SK-N-SH (cell line): ENCODE data around the gene IL4. TPM values are rescaled to one million over a fixed set of nuclear protein-coding genes. Genes with fewer than 3 reads are reported as not detected.

ENCODE experiments used
- CTCF ChIA-PET: fragments of 300-600, 350-600 bp; formaldehyde crosslinking; extraction: SDS; loops from one replicate; lab custom pipeline; 2021; lab: Yijun Ruan, JAX
- POLR2A ChIA-PET: fragments of 350-600 bp; sonication (Branson Sonifier 250); formaldehyde crosslinking; extraction: SDS; loops from one replicate; lab custom pipeline; 2020; ENCODE audit warnings: antibody characterized with exemption, inconsistent platforms; lab: Yijun Ruan, JAX
- DNase-seq: peaks from one replicate; pipeline ENCODE4 v3.0.0; 2012
- H2AFZ ChIP-seq: fragments of 200-600 bp; sonication (generic); 2 replicates; pipeline ENCODE4 v1.8.1; 2016; ENCODE audit warnings: antibody characterized with exemption, mild to moderate bottlenecking, low read depth
- H3F3A ChIP-seq: fragments of 200-600 bp; sonication (generic); replicated peaks from 2 replicates; pipeline ENCODE3; 2016; ENCODE audit warnings: antibody characterized with exemption, mild to moderate bottlenecking; ENCODE audit not compliant: insufficient read depth
- H3K27ac ChIP-seq, 2 experiments: fragments of 200-500 bp in 1 of 2; fragments of 200-600 bp in 1 of 2; sonication (Bioruptor generic) in 1 of 2; sonication (generic), shearing (Covaris generic) in 1 of 2; 2 replicates each; pipeline versions ENCODE4 v1.5.1 to v1.6.1; 2014 to 2016; ENCODE audit warnings: low read depth in 2 of 2, inconsistent platforms in 1 of 2, low read length in 1 of 2, mild to moderate bottlenecking in 1 of 2, mixed read lengths in 1 of 2
- H3K27me3 ChIP-seq: fragments of 200-600 bp; sonication (generic), shearing (Covaris generic); 2 replicates; pipeline ENCODE4 v1.6.1; 2016; ENCODE audit warnings: mixed run types; ENCODE audit not compliant: insufficient read depth
- H3K36me3 ChIP-seq, 2 experiments: fragments of 200-500 bp in 1 of 2; fragments of 200-600 bp in 1 of 2; sonication (Bioruptor generic) in 1 of 2; sonication (generic) in 1 of 2; replicated peaks in 1 of 2; 2 replicates each; pipeline versions ENCODE3 to v1.5.1; 2014 to 2016; ENCODE audit warnings: low read length in 1 of 2, mild to moderate bottlenecking in 1 of 2; ENCODE audit not compliant: insufficient read depth in 2 of 2, control insufficient read depth in 1 of 2
- H3K4me1 ChIP-seq, 2 experiments: fragments of 200-500 bp in 1 of 2; fragments of 200-600 bp in 1 of 2; sonication (Bioruptor generic) in 1 of 2; sonication (generic), shearing (Covaris generic) in 1 of 2; 2 replicates each; pipeline versions ENCODE4 v1.5.1 to v1.6.1; 2014 to 2016; ENCODE audit warnings: low read depth in 1 of 2, low read length in 1 of 2, mixed run types in 1 of 2; ENCODE audit not compliant: insufficient read depth in 2 of 2, control insufficient read depth in 1 of 2
- H3K4me2 ChIP-seq: fragments of 200-600 bp; sonication (generic), shearing (Covaris generic); 2 replicates; pipeline ENCODE4 v1.6.1; 2017; ENCODE audit warnings: mixed run types
- H3K4me3 ChIP-seq, 2 experiments: fragments of 200-500 bp in 1 of 2; fragments of 200-600 bp in 1 of 2; sonication (Bioruptor generic) in 1 of 2; sonication (generic), shearing (Covaris generic) in 1 of 2; 2 replicates each; pipeline versions ENCODE4 v1.5.1 to v1.8.1; 2014 to 2016; ENCODE audit warnings: low read depth in 2 of 2, inconsistent platforms in 1 of 2, low read length in 1 of 2, mild to moderate bottlenecking in 1 of 2, mixed read lengths in 1 of 2, moderate library complexity in 1 of 2
- H3K79me2 ChIP-seq: fragments of 200-600 bp; sonication (generic); 2 replicates; pipeline ENCODE4 v1.8.1; 2017; ENCODE audit warnings: mild to moderate bottlenecking; ENCODE audit not compliant: insufficient read depth
- H3K9ac ChIP-seq: fragments of 200-600 bp; sonication (generic); 2 replicates; pipeline ENCODE4 v1.6.1; 2017; ENCODE audit warnings: mixed run types
- H3K9me2 ChIP-seq: fragments of 200-600 bp; sonication (generic); 2 replicates; pipeline ENCODE4 v1.6.1; 2017; ENCODE audit warnings: mixed run types
- H3K9me3 ChIP-seq: fragments of 200-600 bp; sonication (generic); 2 replicates; pipeline ENCODE4 v1.6.1; 2017; ENCODE audit warnings: mixed run types, mild to moderate bottlenecking, moderate library complexity
- H4K20me1 ChIP-seq: fragments of 200-600 bp; sonication (generic); 2 replicates; pipeline ENCODE4 v1.6.1; 2017; ENCODE audit warnings: mild to moderate bottlenecking, mixed run types; ENCODE audit not compliant: insufficient read depth
- CHD2 ChIP-seq: fragments of 150-350 bp; IDR thresholded peaks from 2 replicates; pipeline ENCODE4 v1.6.1; 2018; ENCODE audit warnings: low read length; ENCODE audit not compliant: partially characterized antibody
- ELF1 ChIP-seq: IDR thresholded peaks from 2 replicates; pipeline ENCODE4 v1.4.0; 2012
- EZH2phosphoT487 ChIP-seq: fragments of 200-600 bp; sonication (generic); IDR thresholded peaks from 2 replicates; pipeline ENCODE4 v1.6.1; 2017; ENCODE audit warnings: low read depth, mixed run types, mild to moderate bottlenecking, antibody characterized with exemption, moderate library complexity, borderline replicate concordance
- GABPA ChIP-seq: IDR thresholded peaks from 2 replicates; pipeline ENCODE4 v1.4.0; 2012; ENCODE audit warnings: low read depth, mild to moderate bottlenecking
- GATA2 ChIP-seq: sonication (generic); formaldehyde crosslinking; IDR thresholded peaks from 2 replicates; pipeline ENCODE4 v1.5.0; 2020; ENCODE audit warnings: mild to moderate bottlenecking, missing genetic modification reagents
- MEF2A ChIP-seq: IDR thresholded peaks from 2 replicates; pipeline ENCODE4 v1.4.0; 2012; ENCODE audit warnings: low read depth, borderline replicate concordance
- MXI1 ChIP-seq: IDR thresholded peaks from 2 replicates; pipeline ENCODE4 v1.6.1; 2012; ENCODE audit warnings: mild to moderate bottlenecking, low read depth, low read length, improper control_type of control experiment
- NFIC ChIP-seq: IDR thresholded peaks from 2 replicates; pipeline ENCODE4 v1.4.0; 2012; ENCODE audit warnings: borderline replicate concordance
- NRF1 ChIP-seq: IDR thresholded peaks from 2 replicates; pipeline ENCODE4 v1.6.1; 2012; ENCODE audit warnings: low read depth, mild to moderate bottlenecking, low read length
- POLR2AphosphoS5 ChIP-seq: IDR thresholded peaks from 2 replicates; pipeline ENCODE4 v1.6.1; 2012; ENCODE audit warnings: low read depth, low read length
- RFX5 ChIP-seq: IDR thresholded peaks from 2 replicates; pipeline ENCODE4 v1.6.1; 2012; ENCODE audit warnings: mild to moderate bottlenecking, improper control_type of control experiment, low read length
- RXRA ChIP-seq: IDR thresholded peaks from 2 replicates; pipeline ENCODE4 v1.4.0; 2012; ENCODE audit warnings: low read depth, mild to moderate bottlenecking, borderline replicate concordance
- SMC3 ChIP-seq: IDR thresholded peaks from 2 replicates; pipeline ENCODE4 v1.6.1; 2012; ENCODE audit warnings: low read depth, low read length, improper control_type of control experiment
- TAF1 ChIP-seq: IDR thresholded peaks from 2 replicates; pipeline ENCODE4 v1.6.1; 2012; ENCODE audit warnings: low read depth, mild to moderate bottlenecking, low read length, moderate library complexity, borderline replicate concordance
- TCF12 ChIP-seq: IDR thresholded peaks from 2 replicates; pipeline ENCODE4 v1.4.0; 2012
- YY1 ChIP-seq: IDR thresholded peaks from 2 replicates; pipeline ENCODE4 v1.4.0; 2012; ENCODE audit warnings: low read depth, mild to moderate bottlenecking
- WGBS: methylation state at CpG from one replicate; pipeline ENCODE4 v1.1.6; 2017; ENCODE audit warnings: low lambda C conversion rate; 5-methylcytosine and 5-hydroxymethylcytosine counted together
- polyA plus RNA-seq, 3 experiments: library from polyadenylated mRNA; depleted of rRNA; stranded (reverse); fragments of >200 nt; gene quantifications; 2 replicates each; pipeline ENCODE4 v1.2.3, GENCODE V29; 2012
- TF ChIP-seq, protein P1 (sequence below): IDR thresholded peaks from 2 replicates; pipeline ENCODE4 v1.4.0; 2012; ENCODE audit warnings: low read depth
- TF ChIP-seq, protein P2 (sequence below): IDR thresholded peaks from 2 replicates; pipeline ENCODE4 v1.4.0; 2012; ENCODE audit warnings: low read depth, borderline replicate concordance
- TF ChIP-seq, protein P3 (sequence below): fragments of 150-350 bp; IDR thresholded peaks from 2 replicates; pipeline ENCODE4 v1.6.1; 2016; ENCODE audit warnings: mild to moderate bottlenecking, low read depth, low read length
- TF ChIP-seq, protein P4 (sequence below): IDR thresholded peaks from 2 replicates; pipeline ENCODE4 v1.6.1; 2012; ENCODE audit warnings: mild to moderate bottlenecking, low read depth, low read length, moderate library complexity

The IL4 gene
- polyA plus RNA-seq, 1 of the 3 experiments (the other 2 are of a cell fraction), result not detected

DNA sequence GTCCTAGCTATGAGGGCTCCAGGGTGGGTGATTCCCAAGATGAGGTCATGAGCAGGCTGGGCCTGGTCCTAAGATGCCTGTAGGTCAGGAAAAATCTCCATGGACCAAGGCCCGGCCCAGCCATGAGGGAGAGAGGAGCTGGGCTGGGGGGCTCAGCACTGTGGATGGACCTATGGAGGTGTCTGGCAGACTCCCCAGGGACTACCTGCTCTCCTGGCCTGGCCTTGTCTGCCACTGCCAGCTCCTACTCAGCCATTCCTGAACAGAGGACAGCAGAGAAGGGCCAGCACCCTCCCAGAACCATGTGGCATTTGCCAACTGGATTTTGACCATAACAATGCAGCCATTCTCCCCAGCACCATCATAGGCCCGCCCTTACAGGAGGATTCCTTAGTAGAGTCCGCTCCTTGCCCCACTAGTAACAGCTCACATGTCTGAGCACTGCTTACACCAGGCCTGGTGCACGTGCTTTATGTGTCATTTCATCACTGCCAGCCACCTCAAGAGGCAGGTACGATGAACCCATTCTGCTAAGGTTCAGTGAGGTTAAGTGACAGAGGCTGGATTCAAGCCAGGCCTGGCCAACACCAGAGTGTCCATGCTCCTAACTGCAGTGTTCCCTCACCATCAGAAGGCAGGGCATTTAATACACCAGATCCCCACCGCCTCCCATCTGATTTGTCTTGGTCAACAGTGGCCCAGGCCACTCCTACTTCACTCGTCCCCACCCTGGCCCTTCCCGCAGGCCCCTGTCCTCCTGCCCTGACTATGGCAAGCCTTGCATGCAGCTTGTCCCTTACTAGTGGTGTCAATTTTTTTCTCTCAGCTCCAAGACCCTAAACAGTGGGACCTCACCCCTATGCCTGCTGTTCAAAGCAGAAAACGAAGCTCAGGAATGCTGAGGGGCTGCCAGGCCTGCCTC lies 15.1 kb upstream of the IL4 start:
- Histone ChIP-seq H2AFZ (no peak overlapping the region), H3K4me2 (no peak overlapping the region), H4K20me1 (no peaks in the 10 kb centered on the region), H3K27ac (no peak overlapping the region), H3F3A (no peaks in the 10 kb centered on the region), H3K36me3 (no peaks in the 10 kb centered on the region), H3K9ac (no peak overlapping the region), H3K79me2 (no peaks in the 10 kb centered on the region), H3K4me3 (no peak overlapping the region), H3K4me1 (peaks cover 0 to 9% of the 10 kb centered on the region in 2 experiments; a peak in 1 of 4 replicates), H3K27me3 (no peaks in the 10 kb centered on the region), H3K9me3 (no peaks in the 10 kb centered on the region), H3K9me2 (no peaks in the 10 kb centered on the region)
- ChIA-PET CTCF (interaction anchor here (0.6 to 1.5 kb wide), 5 partner anchors 10 to 133 kb away, joined by 3 read pairs; no protein-coding TSS in a partner anchor), POLR2A (no interaction called here)
- WGBS, result 90% methylated on average over 8 of the region's 9 CpGs
- TF ChIP-seq MEF2A, result no peak
- no peak for TF ChIP-seq TAF1
- no peak for TF ChIP-seq MXI1
- no peak for TF ChIP-seq NRF1
- TF ChIP-seq GABPA, result no peak
- TF ChIP-seq RFX5, result no peak
- TF ChIP-seq YY1, result no peak
- TF ChIP-seq GATA2, result no peak
- TF ChIP-seq, protein P1, sequence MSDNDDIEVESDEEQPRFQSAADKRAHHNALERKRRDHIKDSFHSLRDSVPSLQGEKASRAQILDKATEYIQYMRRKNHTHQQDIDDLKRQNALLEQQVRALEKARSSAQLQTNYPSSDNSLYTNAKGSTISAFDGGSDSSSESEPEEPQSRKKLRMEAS, result no peak
- no peak for TF ChIP-seq TCF12
- TF ChIP-seq ELF1, result no peak
- TF ChIP-seq CHD2, result no peak
- TF ChIP-seq SMC3, result no peak
- no peak for TF ChIP-seq NFIC
- no peak for TF ChIP-seq RXRA
- no peak for TF ChIP-seq EZH2phosphoT487
- no peak for DNase-seq

DNA sequence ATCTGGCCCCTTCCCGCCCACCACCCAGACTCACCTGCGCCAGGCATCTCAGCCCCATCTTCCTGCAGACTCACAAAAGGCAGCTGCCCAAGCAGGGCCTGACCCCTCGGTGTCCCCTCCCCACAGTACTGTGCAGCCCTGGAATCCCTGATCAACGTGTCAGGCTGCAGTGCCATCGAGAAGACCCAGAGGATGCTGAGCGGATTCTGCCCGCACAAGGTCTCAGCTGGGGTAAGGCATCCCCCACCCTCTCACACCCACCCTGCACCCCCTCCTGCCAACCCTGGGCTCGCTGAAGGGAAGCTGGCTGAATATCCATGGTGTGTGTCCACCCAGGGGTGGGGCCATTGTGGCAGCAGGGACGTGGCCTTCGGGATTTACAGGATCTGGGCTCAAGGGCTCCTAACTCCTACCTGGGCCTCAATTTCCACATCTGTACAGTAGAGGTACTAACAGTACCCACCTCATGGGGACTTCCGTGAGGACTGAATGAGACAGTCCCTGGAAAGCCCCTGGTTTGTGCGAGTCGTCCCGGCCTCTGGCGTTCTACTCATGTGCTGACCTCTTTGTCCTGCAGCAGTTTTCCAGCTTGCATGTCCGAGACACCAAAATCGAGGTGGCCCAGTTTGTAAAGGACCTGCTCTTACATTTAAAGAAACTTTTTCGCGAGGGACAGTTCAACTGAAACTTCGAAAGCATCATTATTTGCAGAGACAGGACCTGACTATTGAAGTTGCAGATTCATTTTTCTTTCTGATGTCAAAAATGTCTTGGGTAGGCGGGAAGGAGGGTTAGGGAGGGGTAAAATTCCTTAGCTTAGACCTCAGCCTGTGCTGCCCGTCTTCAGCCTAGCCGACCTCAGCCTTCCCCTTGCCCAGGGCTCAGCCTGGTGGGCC lies 13.9 kb upstream of the IL4 start:
- Histone ChIP-seq H3K36me3 (no peaks in the 10 kb centered on the region), H3F3A (no peaks in the 10 kb centered on the region), H4K20me1 (no peaks in the 10 kb centered on the region), H3K27ac (no peak overlapping the region), H3K79me2 (no peaks in the 10 kb centered on the region), H3K4me2 (no peak overlapping the region), H3K27me3 (no peaks in the 10 kb centered on the region), H3K9me3 (no peaks in the 10 kb centered on the region), H3K9me2 (no peaks in the 10 kb centered on the region), H2AFZ (no peak overlapping the region), H3K4me1 (peaks cover 0 to 9% of the 10 kb centered on the region in 2 experiments; a peak in 1 of 4 replicates), H3K4me3 (no peak overlapping the region), H3K9ac (no peak overlapping the region)
- DNase-seq, result no peak
- ChIA-PET CTCF (interaction anchor here (0.7 to 1.5 kb wide), 6 partner anchors 9 to 158 kb away, joined by 3 to 4 read pairs (median 3); no protein-coding TSS in a partner anchor), POLR2A (no interaction called here)
- 94% methylated on average over 16 of the region's 23 CpGs for WGBS
- TF ChIP-seq, protein P2, sequence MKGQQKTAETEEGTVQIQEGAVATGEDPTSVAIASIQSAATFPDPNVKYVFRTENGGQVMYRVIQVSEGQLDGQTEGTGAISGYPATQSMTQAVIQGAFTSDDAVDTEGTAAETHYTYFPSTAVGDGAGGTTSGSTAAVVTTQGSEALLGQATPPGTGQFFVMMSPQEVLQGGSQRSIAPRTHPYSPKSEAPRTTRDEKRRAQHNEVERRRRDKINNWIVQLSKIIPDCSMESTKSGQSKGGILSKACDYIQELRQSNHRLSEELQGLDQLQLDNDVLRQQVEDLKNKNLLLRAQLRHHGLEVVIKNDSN, result no peak
- TF ChIP-seq, protein P3, sequence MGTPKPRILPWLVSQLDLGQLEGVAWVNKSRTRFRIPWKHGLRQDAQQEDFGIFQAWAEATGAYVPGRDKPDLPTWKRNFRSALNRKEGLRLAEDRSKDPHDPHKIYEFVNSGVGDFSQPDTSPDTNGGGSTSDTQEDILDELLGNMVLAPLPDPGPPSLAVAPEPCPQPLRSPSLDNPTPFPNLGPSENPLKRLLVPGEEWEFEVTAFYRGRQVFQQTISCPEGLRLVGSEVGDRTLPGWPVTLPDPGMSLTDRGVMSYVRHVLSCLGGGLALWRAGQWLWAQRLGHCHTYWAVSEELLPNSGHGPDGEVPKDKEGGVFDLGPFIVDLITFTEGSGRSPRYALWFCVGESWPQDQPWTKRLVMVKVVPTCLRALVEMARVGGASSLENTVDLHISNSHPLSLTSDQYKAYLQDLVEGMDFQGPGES, result no peak
- TF ChIP-seq POLR2AphosphoS5, result no peak
- TF ChIP-seq, protein P4, sequence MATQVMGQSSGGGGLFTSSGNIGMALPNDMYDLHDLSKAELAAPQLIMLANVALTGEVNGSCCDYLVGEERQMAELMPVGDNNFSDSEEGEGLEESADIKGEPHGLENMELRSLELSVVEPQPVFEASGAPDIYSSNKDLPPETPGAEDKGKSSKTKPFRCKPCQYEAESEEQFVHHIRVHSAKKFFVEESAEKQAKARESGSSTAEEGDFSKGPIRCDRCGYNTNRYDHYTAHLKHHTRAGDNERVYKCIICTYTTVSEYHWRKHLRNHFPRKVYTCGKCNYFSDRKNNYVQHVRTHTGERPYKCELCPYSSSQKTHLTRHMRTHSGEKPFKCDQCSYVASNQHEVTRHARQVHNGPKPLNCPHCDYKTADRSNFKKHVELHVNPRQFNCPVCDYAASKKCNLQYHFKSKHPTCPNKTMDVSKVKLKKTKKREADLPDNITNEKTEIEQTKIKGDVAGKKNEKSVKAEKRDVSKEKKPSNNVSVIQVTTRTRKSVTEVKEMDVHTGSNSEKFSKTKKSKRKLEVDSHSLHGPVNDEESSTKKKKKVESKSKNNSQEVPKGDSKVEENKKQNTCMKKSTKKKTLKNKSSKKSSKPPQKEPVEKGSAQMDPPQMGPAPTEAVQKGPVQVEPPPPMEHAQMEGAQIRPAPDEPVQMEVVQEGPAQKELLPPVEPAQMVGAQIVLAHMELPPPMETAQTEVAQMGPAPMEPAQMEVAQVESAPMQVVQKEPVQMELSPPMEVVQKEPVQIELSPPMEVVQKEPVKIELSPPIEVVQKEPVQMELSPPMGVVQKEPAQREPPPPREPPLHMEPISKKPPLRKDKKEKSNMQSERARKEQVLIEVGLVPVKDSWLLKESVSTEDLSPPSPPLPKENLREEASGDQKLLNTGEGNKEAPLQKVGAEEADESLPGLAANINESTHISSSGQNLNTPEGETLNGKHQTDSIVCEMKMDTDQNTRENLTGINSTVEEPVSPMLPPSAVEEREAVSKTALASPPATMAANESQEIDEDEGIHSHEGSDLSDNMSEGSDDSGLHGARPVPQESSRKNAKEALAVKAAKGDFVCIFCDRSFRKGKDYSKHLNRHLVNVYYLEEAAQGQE, result no peak
